CD14-positive monocyte (primary cell): Measurements from ENCODE around the gene POF1B. TPM values are rescaled to one million over a fixed set of nuclear protein-coding genes. Genes with fewer than 3 reads are reported as not detected.
"Not testable (repeated sequence)": the region's sequence is repeated elsewhere in the genome, so short reads cannot be mapped to it uniquely, and the experiment has no call there.

Source experiments
- DNase-seq, 3 donors: peaks; one replicate each; pipeline ENCODE4 v3.0.0-alpha.2; 2011 to 2022
- H2AFZ ChIP-seq: 2 replicates; pipeline ENCODE4 v1.6.0; 2012; ENCODE audit warnings: mild to moderate bottlenecking, low read depth, low read length, inconsistent platforms; ENCODE audit not compliant: insufficient read depth, poor library complexity, severe bottlenecking
- H3K27ac ChIP-seq, 2 donors: 1 replicate in 1 of 2; 2 replicates in 1 of 2; pipeline ENCODE4 v1.5.1; 2012 to 2013; ENCODE audit warnings: low read length in 2 of 2, control low read depth in 1 of 2, inconsistent platforms in 1 of 2, low read depth in 1 of 2, mild to moderate bottlenecking in 1 of 2
- H3K27me3 ChIP-seq, 2 donors: one replicate each; pipeline versions ENCODE4 v1.6.0 to v1.6.1; 2011 to 2013; ENCODE audit warnings: low read length in 2 of 2; ENCODE audit not compliant: control insufficient read depth in 2 of 2, insufficient read depth in 2 of 2
- H3K36me3 ChIP-seq, 2 donors: replicated peaks in 1 of 2; 1 replicate in 1 of 2; 2 replicates in 1 of 2; pipeline versions ENCODE4 v1.5.1 to v1.6.1; 2012 to 2013; ENCODE audit warnings: low read length in 2 of 2, control low read depth in 1 of 2, inconsistent platforms in 1 of 2, mild to moderate bottlenecking in 1 of 2; ENCODE audit not compliant: insufficient read depth in 2 of 2, control insufficient read depth in 1 of 2
- H3K4me1 ChIP-seq, 2 donors: 1 replicate in 1 of 2; 2 replicates in 1 of 2; pipeline versions ENCODE4 v1.5.1 to v1.6.1; 2012 to 2013; ENCODE audit warnings: low read length in 2 of 2, control low read depth in 1 of 2, inconsistent platforms in 1 of 2, mild to moderate bottlenecking in 1 of 2, moderate library complexity in 1 of 2; ENCODE audit not compliant: insufficient read depth in 2 of 2, control insufficient read depth in 1 of 2
- H3K4me2 ChIP-seq: replicated peaks from 2 replicates; pipeline ENCODE3; 2012; ENCODE audit warnings: low read length, moderate library complexity, mild to moderate bottlenecking; ENCODE audit not compliant: poor library complexity, severe bottlenecking; ENCODE audit errors: extremely low read depth
- H3K4me3 ChIP-seq, 3 experiments: fragments of 200-600 bp in 1 of 3; sonication (generic) in 1 of 3; replicated peaks in 1 of 3; 1 replicate in 2 of 3; 2 replicates in 1 of 3; pipeline ENCODE4 v1.5.1; 2011 to 2013; ENCODE audit warnings: low read length in 3 of 3, mild to moderate bottlenecking in 3 of 3, control low read depth in 2 of 3, low read depth in 2 of 3, inconsistent platforms in 1 of 3, moderate library complexity in 1 of 3
- H3K79me2 ChIP-seq: 2 replicates; pipeline ENCODE4 v1.6.0; 2012; ENCODE audit warnings: mild to moderate bottlenecking, control low read depth, inconsistent platforms, low read length, moderate library complexity; ENCODE audit not compliant: insufficient read depth
- H3K9ac ChIP-seq: 2 replicates; pipeline ENCODE4 v1.6.0; 2017; ENCODE audit warnings: low read length, mild to moderate bottlenecking; ENCODE audit not compliant: insufficient read depth, poor library complexity, severe bottlenecking
- H3K9me3 ChIP-seq, 2 donors: replicated peaks in 1 of 2; 1 replicate in 1 of 2; 2 replicates in 1 of 2; pipeline versions ENCODE4 v1.5.1 to v1.6.1; 2012 to 2013; ENCODE audit warnings: low read length in 2 of 2, control low read depth in 1 of 2; ENCODE audit not compliant: control insufficient read depth in 1 of 2, insufficient read depth in 1 of 2
- H4K20me1 ChIP-seq: 2 replicates; pipeline ENCODE4 v1.6.0; 2012; ENCODE audit warnings: mild to moderate bottlenecking, low read length, control low read depth, moderate library complexity; ENCODE audit not compliant: insufficient read depth
- H3K27ac Mint-ChIP-seq, 7 donors: one replicate each; pipeline ENCODE4 v1.8.0; 2020; ENCODE audit warnings: mild to moderate bottlenecking in 7 of 7, mixed read lengths in 7 of 7, moderate library complexity in 6 of 7, inconsistent platforms in 2 of 7
- H3K27me3 Mint-ChIP-seq, 3 donors: one replicate each; pipeline ENCODE4 v1.8.0; 2021 to 2022; ENCODE audit warnings: low read depth in 3 of 3, mild to moderate bottlenecking in 3 of 3, mixed read lengths in 3 of 3, moderate library complexity in 3 of 3, inconsistent platforms in 1 of 3
- H3K36me3 Mint-ChIP-seq, 2 donors: one replicate each; pipeline ENCODE4 v1.8.0; 2020; ENCODE audit warnings: mixed read lengths in 2 of 2, inconsistent platforms in 1 of 2, mild to moderate bottlenecking in 1 of 2
- H3K4me1 Mint-ChIP-seq: one replicate; pipeline ENCODE4 v1.8.0; 2020; ENCODE audit warnings: mild to moderate bottlenecking, mixed read lengths
- H3K4me3 Mint-ChIP-seq, 2 donors: one replicate each; pipeline ENCODE4 v1.8.0; 2020; ENCODE audit warnings: mild to moderate bottlenecking in 2 of 2, mixed read lengths in 2 of 2, moderate library complexity in 1 of 2
- H3K9me3 Mint-ChIP-seq, 7 donors: one replicate each; pipeline ENCODE4 v1.8.0; 2020 to 2022; ENCODE audit warnings: mixed read lengths in 7 of 7, mild to moderate bottlenecking in 6 of 7, moderate library complexity in 6 of 7, inconsistent platforms in 2 of 7
- WGBS: methylation state at CpG from one replicate; pipeline ENCODE4 v1.1.5; 2013; ENCODE audit warnings: missing lambda C conversion rate; ENCODE audit not compliant: insufficient coverage; 5-methylcytosine and 5-hydroxymethylcytosine counted together
- intact Hi-C, 2 donors: fragments of 100-400 bp; cut with micrococcal nuclease; formaldehyde crosslinking; loops; one replicate each; pipeline versions ENCODE4 v1.15.0 to v1.15.1; 2023
- polyA plus RNA-seq, 3 donors: library from polyadenylated mRNA; depleted of rRNA in 1 of 3; unstranded in 2 of 3; stranded (reverse) in 1 of 3; fragments of 300-500 nt in 2 of 3; fragments of >200 nt in 1 of 3; fragmentation: Illumina TruSeq in 2 of 3; gene quantifications; 1 replicate in 2 of 3; 2 replicates in 1 of 3; pipeline ENCODE4 v1.2.3, GENCODE V29; 2012 to 2021
- TF ChIP-seq, protein P1 (sequence below): fragments of 200-600 bp; IDR thresholded peaks from one replicate; pipeline ENCODE4 v1.8.0; 2022; ENCODE audit warnings: antibody characterized with exemption, mild to moderate bottlenecking

POF1B gene
- polyA plus RNA-seq, 3 donors: not detected

DNA sequence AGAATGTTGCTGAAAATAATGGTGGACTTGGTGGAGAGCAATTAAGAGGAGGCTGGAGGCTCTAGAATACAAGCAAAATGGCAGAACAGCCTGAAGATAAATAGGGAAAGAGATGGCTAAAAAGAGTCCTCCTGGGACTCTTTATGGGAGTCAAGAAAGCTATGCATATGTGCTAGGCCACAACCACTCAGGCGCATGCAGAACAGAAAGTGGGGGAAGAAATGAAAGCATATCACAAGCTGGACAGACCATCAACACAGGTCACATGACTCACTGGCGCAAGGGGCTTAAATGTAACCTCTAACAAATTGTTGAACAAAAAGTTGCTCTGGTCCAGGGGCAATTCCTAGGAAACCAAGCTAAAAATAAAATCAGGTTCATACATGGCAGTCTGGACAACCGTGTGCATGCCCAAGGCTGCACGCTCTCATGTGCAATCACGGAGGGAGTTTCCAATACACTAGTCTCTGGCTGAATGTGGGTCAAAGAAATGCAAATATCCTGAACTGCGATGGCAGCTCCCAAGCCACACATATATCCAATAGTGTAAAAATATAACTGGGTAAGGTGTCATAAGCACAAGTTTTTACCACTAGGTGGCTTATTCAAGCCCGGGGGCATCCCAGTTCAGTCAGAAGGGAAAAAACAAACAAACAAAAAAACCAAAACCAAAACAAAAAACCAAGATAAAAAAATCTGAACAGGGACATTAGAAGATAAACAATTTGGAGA is 90.3 kb downstream of the POF1B start:
- H4K20me1 ChIP-seq: no peaks in the 10 kb centered on the region
- H3K4me1 ChIP-seq: no peaks in the 10 kb centered on the region
- H3K4me3 ChIP-seq: no peak overlapping the region
- no peak overlapping the region for H3K27ac Mint-ChIP-seq
- no peak for DNase-seq
- H3K27me3 Mint-ChIP-seq: peaks cover 0 to 3% (median 0%) of the 10 kb centered on the region in 3 donors
- TF ChIP-seq, protein P1, sequence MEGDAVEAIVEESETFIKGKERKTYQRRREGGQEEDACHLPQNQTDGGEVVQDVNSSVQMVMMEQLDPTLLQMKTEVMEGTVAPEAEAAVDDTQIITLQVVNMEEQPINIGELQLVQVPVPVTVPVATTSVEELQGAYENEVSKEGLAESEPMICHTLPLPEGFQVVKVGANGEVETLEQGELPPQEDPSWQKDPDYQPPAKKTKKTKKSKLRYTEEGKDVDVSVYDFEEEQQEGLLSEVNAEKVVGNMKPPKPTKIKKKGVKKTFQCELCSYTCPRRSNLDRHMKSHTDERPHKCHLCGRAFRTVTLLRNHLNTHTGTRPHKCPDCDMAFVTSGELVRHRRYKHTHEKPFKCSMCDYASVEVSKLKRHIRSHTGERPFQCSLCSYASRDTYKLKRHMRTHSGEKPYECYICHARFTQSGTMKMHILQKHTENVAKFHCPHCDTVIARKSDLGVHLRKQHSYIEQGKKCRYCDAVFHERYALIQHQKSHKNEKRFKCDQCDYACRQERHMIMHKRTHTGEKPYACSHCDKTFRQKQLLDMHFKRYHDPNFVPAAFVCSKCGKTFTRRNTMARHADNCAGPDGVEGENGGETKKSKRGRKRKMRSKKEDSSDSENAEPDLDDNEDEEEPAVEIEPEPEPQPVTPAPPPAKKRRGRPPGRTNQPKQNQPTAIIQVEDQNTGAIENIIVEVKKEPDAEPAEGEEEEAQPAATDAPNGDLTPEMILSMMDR: no peak
- no peak overlapping the region for H3K4me2 ChIP-seq
- H3K27me3 ChIP-seq: no peaks in the 10 kb centered on the region
- no peaks in the 10 kb centered on the region for H3K79me2 ChIP-seq
- H3K27ac ChIP-seq: no peak overlapping the region
- H3K4me3 Mint-ChIP-seq: no peak overlapping the region
- intact Hi-C loops: no loop called here
- no peaks in the 10 kb centered on the region for H3K4me1 Mint-ChIP-seq
- no peak overlapping the region for H2AFZ ChIP-seq
- H3K9ac ChIP-seq: no peak overlapping the region
- H3K9me3 Mint-ChIP-seq: peaks cover 0 to 10% (median 2%) of the 10 kb centered on the region in 7 donors
- H3K36me3 Mint-ChIP-seq: no peaks in the 10 kb centered on the region
- WGBS: no CpG with 5 or more reads among the region's 7 CpGs
- H3K36me3 ChIP-seq: no peaks in the 10 kb centered on the region
- no peaks in the 10 kb centered on the region for H3K9me3 ChIP-seq

DNA sequence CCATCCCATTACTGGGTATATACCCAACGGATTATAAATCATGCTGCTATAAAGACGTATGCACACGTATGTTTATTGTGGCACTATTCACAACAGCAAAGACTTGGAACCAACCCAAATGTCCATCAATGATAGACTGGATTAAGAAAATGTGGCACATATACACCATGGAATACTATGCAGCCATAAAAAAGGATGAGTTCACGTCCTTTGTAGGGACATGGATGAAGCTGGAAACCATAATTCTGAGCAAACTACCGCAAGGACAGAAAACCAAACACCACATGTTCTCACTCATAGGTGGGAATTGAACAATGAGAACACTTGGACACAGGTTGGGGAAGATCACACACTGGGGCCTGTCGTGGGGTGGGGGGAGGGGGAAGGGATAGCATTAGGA is 94.2 kb downstream of the POF1B start:
- H3K9me3 ChIP-seq, H3K27ac ChIP-seq, intact Hi-C loops, H3K79me2 ChIP-seq, H3K4me1 Mint-ChIP-seq, H3K4me1 ChIP-seq, H3K36me3 Mint-ChIP-seq, H3K27me3 Mint-ChIP-seq, H3K27ac Mint-ChIP-seq, H4K20me1 ChIP-seq, H3K9me3 Mint-ChIP-seq, H3K9ac ChIP-seq, DNase-seq, H2AFZ ChIP-seq, H3K4me2 ChIP-seq, H3K27me3 ChIP-seq, H3K4me3 Mint-ChIP-seq, H3K4me3 ChIP-seq, H3K36me3 ChIP-seq: not testable (repeated sequence)
- WGBS: no CpG with 5 or more reads among the region's 6 CpGs
